Testis (tissue), 3 donors: ENCODE measurements around the gene KBTBD12. TPM values are rescaled to one million over a fixed set of nuclear protein-coding genes. Genes with fewer than 3 reads are reported as not detected.

Experiments used
- DNase-seq: peaks from one replicate; pipeline ENCODE4 v3.0.0-alpha.2; 2019
- H3K27ac ChIP-seq, 2 donors: fragments of 200-600 bp; sonication (generic); one replicate each; pipeline ENCODE4 v1.5.1; 2019
- H3K27me3 ChIP-seq: fragments of 200-600 bp; sonication (generic); one replicate; pipeline ENCODE4 v1.5.1; 2019
- H3K36me3 ChIP-seq: fragments of 200-600 bp; sonication (generic); one replicate; pipeline ENCODE4 v1.5.1; 2017; ENCODE audit warnings: low read depth; ENCODE audit errors: missing control alignments
- H3K4me1 ChIP-seq: fragments of 200-600 bp; sonication (generic); one replicate; pipeline ENCODE4 v1.5.1; 2019
- H3K4me3 ChIP-seq, 2 donors: fragments of 200-600 bp; sonication (generic); one replicate each; pipeline ENCODE4 v1.5.1; 2017 to 2019
- H3K9me3 ChIP-seq: fragments of 200-600 bp; sonication (generic); one replicate; pipeline ENCODE4 v1.5.1; 2017
- CTCF ChIP-seq, 3 experiments: fragments of 450-650 bp in 2 of 3; fragments of 200-600 bp in 1 of 3; sonication (generic) in 1 of 3; IDR thresholded peaks; one replicate each; pipeline ENCODE4 v1.5.1; 2016 to 2019; ENCODE audit warnings: antibody characterized with exemption in 3 of 3, mild to moderate bottlenecking in 2 of 3, moderate library complexity in 1 of 3
- POLR2A ChIP-seq: fragments of 450-650 bp; IDR thresholded peaks from one replicate; pipeline ENCODE4 v1.6.1; 2017; ENCODE audit warnings: antibody characterized with exemption, mild to moderate bottlenecking, moderate library complexity
- WGBS, 2 donors: methylation state at CpG; one replicate each; pipeline ENCODE4 v1.1.5; 2018; 5-methylcytosine and 5-hydroxymethylcytosine counted together
- intact Hi-C: fragments of 100-400 bp; cut with DNase I; formaldehyde crosslinking; loops from one replicate; pipeline ENCODE4 v1.15.1; 2023; ENCODE audit warnings: low total_unique reads
- polyA plus RNA-seq: library from polyadenylated mRNA; stranded (reverse); fragments of 350-450 nt; fragmentation: Illumina TruSeq; extraction: RNeasy Lipid Tissue Mini Kit (QIAGEN cat#74804); gene quantifications from one replicate; pipeline ENCODE4 v1.2.3, GENCODE V29; 2014; ENCODE audit warnings: low read depth, low replicate concordance; ENCODE audit not compliant: insufficient read depth
- total RNA-seq, 2 donors: library from RNA; depleted of rRNA; stranded (reverse); fragments of >200 nt; gene quantifications; one replicate each; pipeline ENCODE4 v1.2.3, GENCODE V29; 2016

The KBTBD12 gene
- total and polyA plus RNA-seq, 3 donors from 2014 or later: 1.6 to 4.6 (median 2.7) TPM

GRCh38 chr3:127999509-128000106 is 84.6 kb downstream of the KBTBD12 start:
- H3K27me3 ChIP-seq: no peaks in the 10 kb centered on the region
- H3K4me1 ChIP-seq: no peaks in the 10 kb centered on the region
- WGBS, 2 donors: 89 to 93% methylated on average over 6 of the region's 6 CpGs
- no peak overlapping the region for H3K27ac ChIP-seq
- no peak overlapping the region for H3K4me3 ChIP-seq
- no peak for DNase-seq
- no peaks in the 10 kb centered on the region for H3K36me3 ChIP-seq
- TF ChIP-seq CTCF (IDR thresholded peaks at IDR 0.05): no peak
- TF ChIP-seq POLR2A: no peak
- intact Hi-C loops: no loop called here
- no peaks in the 10 kb centered on the region for H3K9me3 ChIP-seq

GRCh38 chr3:128001576-128001975 is 86.5 kb downstream of the KBTBD12 start:
- H3K4me3 ChIP-seq: no peak overlapping the region
- H3K27me3 ChIP-seq: no peaks in the 10 kb centered on the region
- H3K27ac ChIP-seq: no peak overlapping the region
- no peaks in the 10 kb centered on the region for H3K36me3 ChIP-seq
- 48 to 75% methylated on average over 3 of the region's 3 CpGs for WGBS, 2 donors
- intact Hi-C loops: no loop called here
- DNase-seq: no peak
- TF ChIP-seq CTCF (IDR thresholded peaks at IDR 0.05) (no peak), POLR2A (no peak)
- H3K4me1 ChIP-seq: peaks cover 3% of the 10 kb centered on the region
- H3K9me3 ChIP-seq: no peaks in the 10 kb centered on the region

GRCh38 chr3:128004661-128005060 is 89.6 kb downstream of the KBTBD12 start:
- DNase-seq: no peak
- H3K9me3 ChIP-seq: no peaks in the 10 kb centered on the region
- no peak overlapping the region for H3K27ac ChIP-seq
- H3K36me3 ChIP-seq: no peaks in the 10 kb centered on the region
- TF ChIP-seq CTCF (IDR thresholded peaks at IDR 0.05): no peak
- no peak for TF ChIP-seq POLR2A
- no peaks in the 10 kb centered on the region for H3K27me3 ChIP-seq
- intact Hi-C loops: no loop called here
- H3K4me1 ChIP-seq: peaks cover 3% of the 10 kb centered on the region
- WGBS, 2 donors: 90 to 92% methylated on average over 7 to 8 of the region's 8 CpGs
- H3K4me3 ChIP-seq: no peak overlapping the region

- no peaks in the 10 kb centered on the region for H3K27me3 ChIP-seq
- intact Hi-C loops: no loop called here
- no peak overlapping the region for H3K4me3 ChIP-seq
These were observed 91.3 kb downstream of the KBTBD12 start for GRCh38 chr3:128006061-128007032.

More at GRCh38 chr3:128006061-128007032, 91.3 kb downstream of the KBTBD12 start:
- 29% methylated on average over 22 to 30 of the region's 30 CpGs for WGBS, 2 donors
- no peak overlapping the region for H3K27ac ChIP-seq
- no peak for DNase-seq
- TF ChIP-seq POLR2A (no peak), CTCF (IDR thresholded peaks at IDR 0.05) (no peak)
- H3K4me1 ChIP-seq: peaks cover 3% of the 10 kb centered on the region
- H3K36me3 ChIP-seq: no peaks in the 10 kb centered on the region
- no peaks in the 10 kb centered on the region for H3K9me3 ChIP-seq
